HG03558 (cell line): ENCODE data around the gene DLAT.
A peak's percentile ranks its signal among the peaks of the same experiment; 100 is the strongest.
"Not testable (repeated sequence)": the region's sequence is repeated elsewhere in the genome, so short reads cannot be mapped to it uniquely, and the experiment has no call there.

ENCODE experiments used
- ATAC-seq: cut with Tn5 transposase; IDR thresholded peaks from one replicate; pipeline ENCODE4 v1.9.1; 2021; ENCODE audit warnings: moderate number of reproducible peaks; ENCODE audit not compliant: unreplicated experiment; ENCODE audit errors: extremely low read depth

Gene DLAT

GRCh38 chr11:112024773-112025678 is at the start of gene DLAT:
TSS of gene DLAT (plus strand) at chr11:112025408. CDS start at chr11:112025473, 65 bp downstream.
- peak; percentile 38 for ATAC-seq

GRCh38 chr11:111976119-111976766 is 49.0 kb upstream of the DLAT start:
- ATAC-seq, result no peak

- ATAC-seq, result no peak
These were observed 48.5 kb upstream of the DLAT start for GRCh38 chr11:111976767-111977145.

GRCh38 chr11:111977146-111978027 is 47.8 kb upstream of the DLAT start:
- no peak for ATAC-seq

- ATAC-seq, result no peak
These were observed 47.0 kb upstream of the DLAT start for GRCh38 chr11:111978028-111978771.

- ATAC-seq, result no peak
These were observed 45.1 kb upstream of the DLAT start for GRCh38 chr11:111980062-111980461.

- ATAC-seq, result no peak
These were observed 43.9 kb upstream of the DLAT start for GRCh38 chr11:111981270-111981669.

GRCh38 chr11:111982019-111982464 is 43.2 kb upstream of the DLAT start:
- ATAC-seq, result no peak

- no peak for ATAC-seq
These were observed 42.5 kb upstream of the DLAT start for GRCh38 chr11:111982541-111983186.

GRCh38 chr11:111983187-111983986 is 41.8 kb upstream of the DLAT start:
- no peak for ATAC-seq

GRCh38 chr11:111986589-111986988 is 38.6 kb upstream of the DLAT start:
- ATAC-seq, result no peak

- ATAC-seq, result no peak
These were observed 34.8 kb upstream of the DLAT start for GRCh38 chr11:111990381-111990780.

GRCh38 chr11:111992206-111992855 is 32.9 kb upstream of the DLAT start:
- ATAC-seq, result no peak

GRCh38 chr11:111996129-111996528 is 29.1 kb upstream of the DLAT start:
- ATAC-seq, result no peak

- ATAC-seq, result not testable (repeated sequence)
These were observed 28.5 kb upstream of the DLAT start for GRCh38 chr11:111996669-111997068.

GRCh38 chr11:111999111-111999510 is 26.1 kb upstream of the DLAT start:
- no peak for ATAC-seq

GRCh38 chr11:112000703-112001102 is 24.5 kb upstream of the DLAT start:
- no peak for ATAC-seq
